Ovary (tissue), 3 donors: Measurements from ENCODE around the gene CCDC28A.

ENCODE experiments used
- EP300 ChIP-seq: sonication (generic); formaldehyde crosslinking; IDR thresholded peaks from one replicate; pipeline ENCODE4 v1.6.1; 2017; ENCODE audit warnings: antibody characterized with exemption
- POLR2A ChIP-seq: fragments of 450-650 bp; IDR thresholded peaks from one replicate; pipeline ENCODE4 v1.6.1; 2017; ENCODE audit warnings: antibody characterized with exemption, mild to moderate bottlenecking, moderate library complexity
- TF ChIP-seq, protein P1 (sequence below), 3 donors: fragments of 450-650 bp in 2 of 3; fragments of 200-600 bp in 1 of 3; IDR thresholded peaks; one replicate each; pipeline versions ENCODE4 v1.5.1 to v1.8.0; 2016 to 2022; ENCODE audit warnings: antibody characterized with exemption in 3 of 3, mild to moderate bottlenecking in 1 of 3
- donor health status: DM: no; HTN: no; CAD: no.

DNA sequence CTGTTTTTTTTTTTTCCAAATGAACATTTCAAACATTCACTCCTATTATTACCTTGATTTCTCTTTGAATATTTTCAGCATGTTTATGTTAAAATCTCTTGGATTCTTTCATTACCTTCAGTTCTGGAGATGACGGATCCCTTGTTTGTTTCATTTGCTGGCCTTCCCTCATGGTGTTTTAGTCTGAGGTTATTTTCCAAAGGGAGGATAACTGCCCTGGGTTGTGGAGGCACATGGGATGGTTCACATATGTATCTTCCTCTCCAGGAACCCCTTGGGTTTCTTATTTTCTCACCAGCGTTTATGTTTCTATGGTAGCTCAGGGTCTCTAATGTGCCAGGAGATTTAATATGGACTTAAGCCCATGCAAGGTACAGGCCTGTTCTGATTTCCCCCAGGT lies 58.6 kb downstream of the CCDC28A start:
- TF ChIP-seq, protein P1, sequence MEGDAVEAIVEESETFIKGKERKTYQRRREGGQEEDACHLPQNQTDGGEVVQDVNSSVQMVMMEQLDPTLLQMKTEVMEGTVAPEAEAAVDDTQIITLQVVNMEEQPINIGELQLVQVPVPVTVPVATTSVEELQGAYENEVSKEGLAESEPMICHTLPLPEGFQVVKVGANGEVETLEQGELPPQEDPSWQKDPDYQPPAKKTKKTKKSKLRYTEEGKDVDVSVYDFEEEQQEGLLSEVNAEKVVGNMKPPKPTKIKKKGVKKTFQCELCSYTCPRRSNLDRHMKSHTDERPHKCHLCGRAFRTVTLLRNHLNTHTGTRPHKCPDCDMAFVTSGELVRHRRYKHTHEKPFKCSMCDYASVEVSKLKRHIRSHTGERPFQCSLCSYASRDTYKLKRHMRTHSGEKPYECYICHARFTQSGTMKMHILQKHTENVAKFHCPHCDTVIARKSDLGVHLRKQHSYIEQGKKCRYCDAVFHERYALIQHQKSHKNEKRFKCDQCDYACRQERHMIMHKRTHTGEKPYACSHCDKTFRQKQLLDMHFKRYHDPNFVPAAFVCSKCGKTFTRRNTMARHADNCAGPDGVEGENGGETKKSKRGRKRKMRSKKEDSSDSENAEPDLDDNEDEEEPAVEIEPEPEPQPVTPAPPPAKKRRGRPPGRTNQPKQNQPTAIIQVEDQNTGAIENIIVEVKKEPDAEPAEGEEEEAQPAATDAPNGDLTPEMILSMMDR (IDR thresholded peaks at IDR 0.05): no peak
- TF ChIP-seq POLR2A: no peak
- TF ChIP-seq EP300: no peak
